Mesodermal cell (in vitro differentiated cells): ENCODE measurements around the gene HDDC3.

Source experiments
- H3K27ac ChIP-seq: 2 replicates; pipeline ENCODE4 v1.7.0; 2013; ENCODE audit warnings: mild to moderate bottlenecking, low read depth, low read length, moderate library complexity; ENCODE audit not compliant: severe bottlenecking
- H3K36me3 ChIP-seq: 2 replicates; pipeline ENCODE4 v1.7.1; 2013; ENCODE audit warnings: mild to moderate bottlenecking, low read length, moderate library complexity; ENCODE audit not compliant: control insufficient read depth, insufficient read depth
- H3K4me1 ChIP-seq: one replicate; pipeline ENCODE4 v1.7.1; 2013; ENCODE audit warnings: mild to moderate bottlenecking, low read length; ENCODE audit not compliant: insufficient read depth, control insufficient read depth, poor library complexity, severe bottlenecking
- H3K4me3 ChIP-seq: 2 replicates; pipeline ENCODE4 v1.7.0; 2013; ENCODE audit warnings: low read length, control low read depth, mild to moderate bottlenecking; ENCODE audit not compliant: insufficient read depth, poor library complexity, severe bottlenecking; ENCODE audit errors: extremely low read depth
- H3K9me3 ChIP-seq: 2 replicates; pipeline ENCODE4 v1.7.1; 2013; ENCODE audit warnings: mild to moderate bottlenecking, low read length, moderate library complexity; ENCODE audit not compliant: control insufficient read depth
- WGBS, 2 experiments: methylation state at CpG; one replicate each; pipeline ENCODE4 v1.1.5; 2013; ENCODE audit warnings: missing lambda C conversion rate in 2 of 2; ENCODE audit not compliant: insufficient coverage in 2 of 2; 5-methylcytosine and 5-hydroxymethylcytosine counted together

Gene HDDC3

GRCh38 chr15:90960298-90961091 is 28.1 kb upstream of the HDDC3 start:
- no peaks in the 10 kb centered on the region for H3K9me3 ChIP-seq
- H3K27ac ChIP-seq: no peak overlapping the region
- 91 to 93% methylated on average over 19 of the region's 20 CpGs for WGBS, 2 experiments
- peaks cover 12% of the 10 kb centered on the region for H3K4me1 ChIP-seq
- no peak overlapping the region for H3K4me3 ChIP-seq
- H3K36me3 ChIP-seq: peaks cover 50% of the 10 kb centered on the region

- H3K36me3 ChIP-seq: peaks cover 44% of the 10 kb centered on the region
- H3K27ac ChIP-seq: no peak overlapping the region
- WGBS, 2 experiments: 90 to 93% methylated on average over 5 of the region's 5 CpGs
- no peak overlapping the region for H3K4me3 ChIP-seq
- H3K4me1 ChIP-seq: peaks cover 12% of the 10 kb centered on the region
- H3K9me3 ChIP-seq: no peaks in the 10 kb centered on the region
Measured at GRCh38 chr15:90959894-90960293, 27.5 kb upstream of the HDDC3 start.

- Histone ChIP-seq H3K4me1 (peaks cover 12% of the 10 kb centered on the region), H3K9me3 (no peaks in the 10 kb centered on the region), H3K27ac (no peak overlapping the region), H3K36me3 (peaks cover 39% of the 10 kb centered on the region), H3K4me3 (no peak overlapping the region)
- WGBS, 2 experiments: 84 to 100% methylated on average over 5 to 7 of the region's 8 CpGs
Measured at GRCh38 chr15:90959028-90959595, 26.8 kb upstream of the HDDC3 start.

- WGBS, 2 experiments: 90 to 92% methylated on average over 3 of the region's 6 CpGs
- peaks cover 41% of the 10 kb centered on the region for H3K36me3 ChIP-seq
- no peak overlapping the region for H3K27ac ChIP-seq
- no peaks in the 10 kb centered on the region for H3K9me3 ChIP-seq
- peaks cover 12% of the 10 kb centered on the region for H3K4me1 ChIP-seq
- peak overlapping the region; percentile 53 for H3K4me3 ChIP-seq
Measured at GRCh38 chr15:90957791-90958190, 25.4 kb upstream of the HDDC3 start.

- Histone ChIP-seq H3K36me3 (peaks cover 43% of the 10 kb centered on the region), H3K4me1 (peaks cover 12% of the 10 kb centered on the region), H3K27ac (no peak overlapping the region), H3K9me3 (no peaks in the 10 kb centered on the region), H3K4me3 (peak overlapping the region; percentile 53)
- WGBS, 2 experiments: 28% methylated on average over 30 to 47 of the region's 63 CpGs
Measured at GRCh38 chr15:90957031-90957790, 24.9 kb upstream of the HDDC3 start.

- Histone ChIP-seq H3K27ac (no peak overlapping the region), H3K4me3 (peak overlapping the region; percentile 53), H3K4me1 (peaks cover 12% of the 10 kb centered on the region), H3K9me3 (no peaks in the 10 kb centered on the region), H3K36me3 (peaks cover 43% of the 10 kb centered on the region)
- 14 to 16% methylated on average over 47 to 53 of the region's 56 CpGs for WGBS, 2 experiments
Measured at GRCh38 chr15:90956274-90957030, 24.1 kb upstream of the HDDC3 start.

GRCh38 chr15:90955624-90956273 is 23.4 kb upstream of the HDDC3 start:
- Histone ChIP-seq H3K9me3 (no peaks in the 10 kb centered on the region), H3K36me3 (peaks cover 44% of the 10 kb centered on the region), H3K4me1 (peaks cover 12% of the 10 kb centered on the region), H3K4me3 (peak overlapping the region; percentile 51), H3K27ac (no peak overlapping the region)
- 89 to 92% methylated on average over 10 of the region's 20 CpGs for WGBS, 2 experiments

- Histone ChIP-seq H3K27ac (peak within 1 kb of the TSS; percentile 87), H3K4me3 (peak within 1 kb of the TSS; percentile 51), H3K9me3 (no peaks in the 10 kb centered on the region), H3K4me1 (peaks cover 12% of the 10 kb centered on the region), H3K36me3 (peaks cover 44% of the 10 kb centered on the region)
- 8 to 19% methylated on average over 50 to 58 of the region's 69 CpGs for WGBS, 2 experiments
Measured at GRCh38 chr15:90954712-90955623, 22.6 kb upstream of the HDDC3 start, which contains the start of gene RCCD1. Gene RCCD1, plus strand, starts transcription at chr15:90954884. Its CDS starts 1,851 bp downstream, at chr15:90956735.

- Histone ChIP-seq H3K4me1 (peaks cover 12% of the 10 kb centered on the region), H3K27ac (peak overlapping the region; percentile 87), H3K36me3 (peaks cover 50% of the 10 kb centered on the region), H3K9me3 (no peaks in the 10 kb centered on the region), H3K4me3 (no peak overlapping the region)
- 83 to 88% methylated on average over 7 to 9 of the region's 16 CpGs for WGBS, 2 experiments
Measured at GRCh38 chr15:90953947-90954711, 21.8 kb upstream of the HDDC3 start.
